ENCODE results near the gene DNAJC5. TPM values are rescaled to one million over a fixed set of nuclear protein-coding genes. Genes with fewer than 3 reads are reported as not detected.

Gene DNAJC5
- total RNA-seq, 1 experiment from 2014 or later, result 28.5 TPM

- Mint-ChIP-seq H3K9me3 (no peaks in the 10 kb centered on the region), H3K27me3 (ENCODE audit: low read depth) (no peaks in the 10 kb centered on the region), H3K4me1 (0 out of 2 replicates have a peak, but pooled peaks cover 2% of the 10 kb centered on the region), H3K4me3 (no peak overlapping the region), H3K36me3 (peaks cover 33% of the 10 kb centered on the region), H3K27ac (no peak overlapping the region)
- ATAC-seq (no peak), DNase-seq (ENCODE audit: low spot score) (no peak)
- ChIA-PET CTCF (interaction anchor here (0.6 to 2.6 kb wide), 15 partner anchors 9 to 396 kb away, joined by 3 to 21 read pairs (median 4); partner anchors contain the start of genes PRPF6, PTK6 and UCKL1), POLR2A (interaction anchor here (0.6 kb wide), 1 partner anchor 173 kb away, joined by 6 read pairs; no protein-coding TSS in a partner anchor)
- TF ChIP-seq, protein P1, sequence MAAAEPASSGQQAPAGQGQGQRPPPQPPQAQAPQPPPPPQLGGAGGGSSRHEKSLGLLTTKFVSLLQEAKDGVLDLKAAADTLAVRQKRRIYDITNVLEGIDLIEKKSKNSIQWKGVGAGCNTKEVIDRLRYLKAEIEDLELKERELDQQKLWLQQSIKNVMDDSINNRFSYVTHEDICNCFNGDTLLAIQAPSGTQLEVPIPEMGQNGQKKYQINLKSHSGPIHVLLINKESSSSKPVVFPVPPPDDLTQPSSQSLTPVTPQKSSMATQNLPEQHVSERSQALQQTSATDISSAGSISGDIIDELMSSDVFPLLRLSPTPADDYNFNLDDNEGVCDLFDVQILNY (CRISPR knock-in tag; IDR thresholded peaks at IDR 0.05), result no peak
- TF ChIP-seq ZNF138 (CRISPR knock-in tag; conservative IDR thresholded peaks at IDR 0.05) (no peak), ESRRA (CRISPR knock-in tag; IDR thresholded peaks at IDR 0.05; ENCODE audit: borderline replicate concordance) (no peak)
Observed at GRCh38 chr20:63933646-63934045, 38.7 kb downstream of the DNAJC5 start.

- Mint-ChIP-seq H3K27ac (peak overlapping the region; percentile 70; the same call in 1 of the 2 replicates), H3K27me3 (ENCODE audit: low read depth) (no peaks in the 10 kb centered on the region), H3K9me3 (no peaks in the 10 kb centered on the region), H3K4me1 (0 out of 2 replicates have a peak, but pooled peaks cover 2% of the 10 kb centered on the region), H3K4me3 (no peak overlapping the region), H3K36me3 (peaks cover 27% of the 10 kb centered on the region)
- peak; percentile 70 for DNase-seq (ENCODE audit: low spot score)
- POLR2A ChIA-PET, result interaction anchor here (1.2 kb wide), 1 partner anchor 69 kb away, joined by 3 read pairs; the partner anchor contains the start of gene TPD52L2
- no peak for TF ChIP-seq EMX1 (CRISPR knock-in tag; IDR thresholded peaks at IDR 0.05)
- no peak for TF ChIP-seq CREB1 (CRISPR knock-in tag; IDR thresholded peaks at IDR 0.05)
- TF ChIP-seq ZNF416 (CRISPR knock-in tag; IDR thresholded peaks at IDR 0.05), result no peak
- TF ChIP-seq CTCF (IDR thresholded peaks at IDR 0.05), result peak; percentile 38; the same call in 1 of the 2 replicates
- peak; percentile 75 for TF ChIP-seq ZNF121 (CRISPR knock-in tag; IDR thresholded peaks at IDR 0.05)
- CTCF ChIA-PET, result interaction anchor here (0.6 to 2.6 kb wide), 22 partner anchors 8 to 293 kb away, joined by 3 to 21 read pairs (median 4); partner anchors contain the start of genes ARFRP1, PRPF6, SAMD10 and TPD52L2
- ATAC-seq, result peak; percentile 70
Observed at GRCh38 chr20:63934271-63935068, 39.5 kb downstream of the DNAJC5 start.

DNA sequence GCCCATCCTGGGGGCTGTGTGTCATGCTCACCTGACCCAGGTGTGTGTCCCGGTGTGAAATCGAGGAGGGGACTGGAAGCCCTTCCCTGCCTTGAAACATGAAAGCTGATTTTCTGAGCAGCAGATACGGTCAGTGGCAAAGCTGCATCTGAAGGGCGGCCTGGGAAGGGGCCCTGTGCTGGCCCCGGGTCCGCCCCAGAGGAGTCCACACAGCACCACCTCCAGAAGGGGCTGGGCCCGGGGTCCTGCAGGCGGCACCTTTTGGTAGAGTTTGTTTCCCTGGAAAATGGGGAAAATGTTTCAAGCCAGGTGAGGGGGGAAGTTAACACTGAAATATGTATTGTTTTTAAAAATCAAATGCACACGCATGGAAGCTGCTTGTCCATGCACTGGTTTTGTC is 40.5 kb downstream of the DNAJC5 start:
- H3K27ac Mint-ChIP-seq, result no peak overlapping the region
- no peak for ATAC-seq
- CTCF ChIA-PET, result interaction anchor here (1.1 to 4.2 kb wide), 6 partner anchors 20 to 185 kb away, joined by 4 to 21 read pairs (median 8); partner anchors contain the start of gene TPD52L2

More for the DNA sequence above, 40.5 kb downstream of the DNAJC5 start:
- Mint-ChIP-seq H3K9me3 (no peaks in the 10 kb centered on the region), H3K36me3 (peaks cover 19% of the 10 kb centered on the region), H3K4me3 (no peak overlapping the region), H3K4me1 (0 out of 2 replicates have a peak, but pooled peaks cover 2% of the 10 kb centered on the region), H3K27me3 (ENCODE audit: low read depth) (no peaks in the 10 kb centered on the region)
- POLR2A ChIA-PET, result interaction anchor here (0.5 kb wide), 1 partner anchor 10 kb away, joined by 4 read pairs; no protein-coding TSS in a partner anchor
- TF ChIP-seq ZNF121 (CRISPR knock-in tag; IDR thresholded peaks at IDR 0.05), result no peak
- TF ChIP-seq ZNF423 (CRISPR knock-in tag; IDR thresholded peaks at IDR 0.05), result no peak
- TF ChIP-seq, protein P1 (CRISPR knock-in tag; IDR thresholded peaks at IDR 0.05), result no peak
- TF ChIP-seq, protein P2, sequence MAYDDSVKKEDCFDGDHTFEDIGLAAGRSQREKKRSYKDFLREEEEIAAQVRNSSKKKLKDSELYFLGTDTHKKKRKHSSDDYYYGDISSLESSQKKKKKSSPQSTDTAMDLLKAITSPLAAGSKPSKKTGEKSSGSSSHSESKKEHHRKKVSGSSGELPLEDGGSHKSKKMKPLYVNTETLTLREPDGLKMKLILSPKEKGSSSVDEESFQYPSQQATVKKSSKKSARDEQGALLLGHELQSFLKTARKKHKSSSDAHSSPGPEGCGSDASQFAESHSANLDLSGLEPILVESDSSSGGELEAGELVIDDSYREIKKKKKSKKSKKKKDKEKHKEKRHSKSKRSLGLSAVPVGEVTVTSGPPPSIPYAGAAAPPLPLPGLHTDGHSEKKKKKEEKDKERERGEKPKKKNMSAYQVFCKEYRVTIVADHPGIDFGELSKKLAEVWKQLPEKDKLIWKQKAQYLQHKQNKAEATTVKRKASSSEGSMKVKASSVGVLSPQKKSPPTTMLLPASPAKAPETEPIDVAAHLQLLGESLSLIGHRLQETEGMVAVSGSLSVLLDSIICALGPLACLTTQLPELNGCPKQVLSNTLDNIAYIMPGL (CRISPR knock-in tag; IDR thresholded peaks at IDR 0.05), result no peak
- no peak for TF ChIP-seq JAZF1 (CRISPR knock-in tag; IDR thresholded peaks at IDR 0.05)
- TF ChIP-seq, protein P3, sequence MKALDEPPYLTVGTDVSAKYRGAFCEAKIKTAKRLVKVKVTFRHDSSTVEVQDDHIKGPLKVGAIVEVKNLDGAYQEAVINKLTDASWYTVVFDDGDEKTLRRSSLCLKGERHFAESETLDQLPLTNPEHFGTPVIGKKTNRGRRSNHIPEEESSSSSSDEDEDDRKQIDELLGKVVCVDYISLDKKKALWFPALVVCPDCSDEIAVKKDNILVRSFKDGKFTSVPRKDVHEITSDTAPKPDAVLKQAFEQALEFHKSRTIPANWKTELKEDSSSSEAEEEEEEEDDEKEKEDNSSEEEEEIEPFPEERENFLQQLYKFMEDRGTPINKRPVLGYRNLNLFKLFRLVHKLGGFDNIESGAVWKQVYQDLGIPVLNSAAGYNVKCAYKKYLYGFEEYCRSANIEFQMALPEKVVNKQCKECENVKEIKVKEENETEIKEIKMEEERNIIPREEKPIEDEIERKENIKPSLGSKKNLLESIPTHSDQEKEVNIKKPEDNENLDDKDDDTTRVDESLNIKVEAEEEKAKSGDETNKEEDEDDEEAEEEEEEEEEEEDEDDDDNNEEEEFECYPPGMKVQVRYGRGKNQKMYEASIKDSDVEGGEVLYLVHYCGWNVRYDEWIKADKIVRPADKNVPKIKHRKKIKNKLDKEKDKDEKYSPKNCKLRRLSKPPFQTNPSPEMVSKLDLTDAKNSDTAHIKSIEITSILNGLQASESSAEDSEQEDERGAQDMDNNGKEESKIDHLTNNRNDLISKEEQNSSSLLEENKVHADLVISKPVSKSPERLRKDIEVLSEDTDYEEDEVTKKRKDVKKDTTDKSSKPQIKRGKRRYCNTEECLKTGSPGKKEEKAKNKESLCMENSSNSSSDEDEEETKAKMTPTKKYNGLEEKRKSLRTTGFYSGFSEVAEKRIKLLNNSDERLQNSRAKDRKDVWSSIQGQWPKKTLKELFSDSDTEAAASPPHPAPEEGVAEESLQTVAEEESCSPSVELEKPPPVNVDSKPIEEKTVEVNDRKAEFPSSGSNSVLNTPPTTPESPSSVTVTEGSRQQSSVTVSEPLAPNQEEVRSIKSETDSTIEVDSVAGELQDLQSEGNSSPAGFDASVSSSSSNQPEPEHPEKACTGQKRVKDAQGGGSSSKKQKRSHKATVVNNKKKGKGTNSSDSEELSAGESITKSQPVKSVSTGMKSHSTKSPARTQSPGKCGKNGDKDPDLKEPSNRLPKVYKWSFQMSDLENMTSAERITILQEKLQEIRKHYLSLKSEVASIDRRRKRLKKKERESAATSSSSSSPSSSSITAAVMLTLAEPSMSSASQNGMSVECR (CRISPR knock-in tag; IDR thresholded peaks at IDR 0.05; ENCODE audit: borderline replicate concordance), result no peak
- TF ChIP-seq ELF4 (CRISPR knock-in tag; IDR thresholded peaks at IDR 0.05; ENCODE audit: low read depth), result no peak
- DNase-seq (ENCODE audit: low spot score), result no peak
